Measurements from ENCODE around the gene FFAR4.

FFAR4 gene

DNA sequence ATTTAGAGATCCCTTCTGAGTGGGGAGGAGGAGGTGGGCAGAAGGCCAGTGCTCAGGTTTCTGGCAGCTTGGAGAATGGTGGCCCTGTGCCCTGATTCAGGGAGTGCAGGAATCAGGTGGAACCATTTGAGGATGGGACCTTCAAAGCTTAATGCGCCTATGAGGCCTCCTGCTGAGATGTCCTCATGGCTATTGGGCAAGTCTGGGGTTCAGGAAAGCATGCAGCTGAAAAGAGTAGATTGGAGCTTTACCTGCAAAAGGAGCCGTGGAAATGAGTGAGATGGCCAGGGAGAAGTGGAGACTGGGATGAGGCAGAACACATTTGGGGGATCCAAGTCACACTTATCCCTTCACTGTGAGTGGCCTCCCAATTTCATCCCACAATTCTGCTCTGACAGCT, 6.1 kb downstream of the FFAR4 start:
- no peak for DNase-seq (ENCODE audit: low read depth in 2 of 2)

DNA sequence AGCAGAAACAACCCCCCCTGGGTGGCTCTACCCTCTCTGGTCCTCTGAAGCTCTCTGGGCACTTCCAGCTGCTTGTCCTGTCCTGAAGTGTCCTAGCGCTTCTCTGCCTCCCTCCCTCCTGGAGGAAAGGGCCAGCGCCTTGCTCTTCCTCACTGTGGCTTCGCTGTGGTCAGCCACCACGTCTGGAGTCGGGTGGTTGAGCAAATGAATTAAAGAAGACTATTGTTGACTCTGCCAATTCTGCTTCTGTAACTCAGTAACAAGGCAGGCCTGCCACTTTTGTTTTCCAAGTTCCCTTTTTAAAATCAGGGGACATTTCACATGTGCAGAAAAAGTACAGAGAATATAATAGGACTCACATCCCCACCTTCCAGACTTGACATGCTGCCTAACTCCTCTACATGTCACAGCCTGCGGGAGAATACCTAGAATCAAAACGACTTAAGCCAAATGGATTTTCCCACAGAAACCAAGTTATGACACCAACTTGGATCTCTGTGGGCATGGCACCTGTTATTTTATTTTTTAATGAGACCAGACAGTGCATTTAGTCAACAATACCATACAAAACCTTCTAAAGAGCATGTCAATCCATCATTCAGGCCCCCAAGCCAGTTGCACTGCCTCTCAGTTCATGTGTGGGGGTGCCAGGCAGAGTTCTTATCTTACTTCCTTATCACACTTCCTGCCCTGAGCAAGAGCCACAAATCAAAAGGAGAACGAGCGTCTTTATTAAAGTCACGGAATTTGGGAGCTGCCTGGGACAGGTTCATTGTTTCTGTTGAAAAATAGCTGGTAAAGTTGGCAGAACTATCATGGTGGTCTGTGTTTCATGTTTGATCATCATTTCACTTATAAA, 6.8 kb downstream of the FFAR4 start:
- DNase-seq (ENCODE audit: low read depth in 2 of 2), result no peak

DNA sequence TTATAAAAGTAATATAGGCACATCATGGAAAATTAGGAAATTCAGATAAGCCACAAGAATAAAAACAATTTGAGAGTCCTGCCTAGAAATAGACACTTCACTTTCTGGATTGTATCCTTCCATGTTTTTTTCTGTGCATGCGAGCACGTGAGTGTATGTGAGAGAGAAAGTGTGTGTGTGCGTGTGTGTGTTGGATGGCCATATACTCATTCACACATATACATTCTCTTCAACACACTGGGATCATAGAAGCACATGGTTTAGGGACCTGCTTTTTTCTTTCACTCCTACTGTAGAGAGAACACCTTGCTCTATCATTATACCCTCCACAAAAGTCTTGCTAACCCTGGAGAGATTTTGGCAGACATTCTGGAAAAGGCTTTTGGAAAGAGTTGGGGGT, 7.5 kb downstream of the FFAR4 start:
- DNase-seq (ENCODE audit: low read depth in 2 of 2), result no peak

DNA sequence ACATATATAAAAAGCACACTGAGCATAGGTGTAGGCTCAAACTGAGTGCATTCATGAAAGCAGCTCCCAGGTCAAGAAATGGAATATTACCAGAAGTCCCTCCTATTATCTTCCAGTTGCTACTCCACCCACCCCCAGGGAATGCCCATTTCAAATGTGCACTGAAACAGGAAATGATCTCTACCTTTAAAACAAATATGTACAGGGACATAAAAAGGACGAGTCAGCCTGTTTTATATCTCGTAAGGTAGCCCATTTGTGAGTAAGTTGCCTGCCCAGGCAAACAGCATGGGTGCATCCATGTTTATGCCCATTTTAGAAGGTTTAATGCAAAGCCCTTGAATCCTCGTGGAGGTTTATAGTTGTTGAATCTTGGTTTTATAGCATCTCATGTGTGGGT, 10.4 kb downstream of the FFAR4 start:
- DNase-seq (ENCODE audit: low read depth in 2 of 2), result no peak

DNA sequence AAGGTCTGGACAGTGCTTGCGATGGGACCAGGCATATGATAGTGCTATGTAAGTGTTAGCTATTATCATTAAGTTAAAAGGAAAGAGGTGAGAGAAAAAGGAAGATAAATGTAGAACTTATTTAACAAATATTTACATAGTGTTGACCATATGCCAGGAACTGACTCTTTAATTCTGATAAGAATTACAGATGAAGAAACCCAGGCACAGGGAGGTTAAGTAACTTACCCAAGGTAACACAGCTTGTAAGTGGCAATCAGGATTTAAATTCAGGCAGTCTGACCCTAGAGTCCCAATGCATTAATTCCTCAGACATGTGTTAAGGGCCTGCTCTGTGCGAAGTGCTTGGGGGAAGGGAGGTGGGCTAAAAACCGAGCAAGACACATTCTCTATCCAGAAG, 11.1 kb downstream of the FFAR4 start:
- no peak for DNase-seq (ENCODE audit: low read depth in 2 of 2)

DNA sequence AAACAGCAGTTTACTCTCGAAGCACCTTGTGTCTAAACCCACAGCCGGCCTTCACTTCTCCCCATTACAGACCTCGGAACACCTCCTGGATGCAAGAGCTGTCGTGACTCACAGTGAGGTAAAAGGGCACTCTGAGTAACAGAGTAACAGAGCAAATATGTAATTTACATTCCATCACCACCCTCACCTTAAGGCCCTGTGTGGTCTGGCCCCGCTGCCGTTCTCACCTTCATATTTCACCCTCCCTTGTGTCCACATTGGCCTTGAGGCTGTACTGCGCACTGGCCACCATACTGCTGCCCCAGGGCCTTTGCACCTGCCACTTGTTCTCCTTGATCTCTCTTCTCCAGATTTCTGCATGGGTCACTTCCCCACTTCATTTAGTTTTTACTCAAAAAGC, 12.6 kb downstream of the FFAR4 start:
- no peak for DNase-seq (ENCODE audit: low read depth in 2 of 2)

DNA sequence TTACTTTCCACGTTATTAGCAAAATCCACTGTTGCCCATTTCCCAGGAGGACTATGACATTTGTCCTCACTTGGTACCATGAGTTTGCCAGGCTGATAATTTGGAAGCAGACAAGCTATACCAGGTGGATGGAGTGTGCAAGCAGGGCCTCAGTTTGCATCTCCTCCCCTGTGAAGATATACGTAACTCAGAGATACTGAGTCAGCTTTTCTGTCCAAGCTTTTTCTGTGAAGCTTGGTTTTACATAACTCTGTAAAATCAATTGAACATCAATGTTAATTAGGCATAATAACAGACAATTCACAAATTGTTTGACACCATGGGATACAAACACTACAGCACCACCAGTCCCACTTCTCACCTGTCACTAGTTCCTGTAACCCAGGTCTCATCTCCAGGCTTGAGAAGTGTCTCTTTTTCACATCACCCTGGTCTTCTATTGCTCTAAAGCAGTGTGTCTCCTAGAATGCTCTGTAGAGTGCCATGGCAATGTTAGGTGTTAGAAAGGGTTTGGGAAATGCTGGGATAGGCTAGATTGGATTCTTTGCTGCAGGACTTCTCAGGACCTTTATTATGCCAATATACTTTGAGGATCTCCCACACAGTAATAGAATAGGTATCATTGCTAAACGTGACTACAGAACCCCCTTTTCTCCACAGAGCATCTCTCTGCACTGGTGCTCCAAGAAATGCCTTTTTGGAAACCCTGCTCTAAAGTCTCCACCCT, 13.7 kb downstream of the FFAR4 start:
- no peak for DNase-seq (ENCODE audit: low read depth in 2 of 2)

DNA sequence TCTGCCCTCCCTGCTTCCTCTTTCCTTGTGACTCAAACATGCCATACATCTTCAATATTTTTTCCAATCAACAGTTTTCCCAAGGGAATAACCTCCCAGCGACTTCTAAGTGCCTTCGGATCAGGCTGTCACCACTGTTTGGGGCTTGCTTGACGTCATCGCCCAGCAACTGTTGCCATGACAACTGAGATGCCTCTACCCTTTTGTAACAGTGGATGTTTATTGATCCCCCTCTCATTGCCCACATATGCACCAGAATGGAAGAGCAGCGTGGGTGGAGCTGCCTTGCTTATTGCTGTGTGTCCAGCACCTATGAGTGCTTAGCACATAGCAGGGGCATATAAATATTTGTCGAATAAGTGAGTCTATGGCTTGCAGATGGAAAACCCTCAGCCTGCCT, 14.4 kb downstream of the FFAR4 start:
- DNase-seq (ENCODE audit: low read depth in 2 of 2), result no peak

DNA sequence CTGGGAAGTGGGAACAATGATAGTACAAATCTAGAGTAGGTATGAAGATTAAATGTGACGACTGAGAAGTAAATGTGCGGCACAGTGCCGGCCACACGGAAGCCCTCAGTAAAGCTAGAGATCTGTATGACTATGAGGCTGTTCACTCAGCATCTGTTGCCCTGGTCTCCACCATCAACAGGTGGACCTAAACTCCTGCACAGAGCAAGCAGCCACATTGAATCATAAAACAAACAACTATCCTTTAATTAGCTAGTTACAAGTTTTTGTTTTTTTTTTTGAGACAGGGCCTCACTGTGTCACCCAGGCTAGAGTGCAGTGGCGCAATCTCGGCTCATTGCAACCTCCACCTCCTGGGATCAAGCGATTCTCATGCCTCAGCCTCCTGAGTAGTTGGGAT, 18.0 kb downstream of the FFAR4 start:
- no peak for DNase-seq (ENCODE audit: low read depth in 2 of 2)

DNA sequence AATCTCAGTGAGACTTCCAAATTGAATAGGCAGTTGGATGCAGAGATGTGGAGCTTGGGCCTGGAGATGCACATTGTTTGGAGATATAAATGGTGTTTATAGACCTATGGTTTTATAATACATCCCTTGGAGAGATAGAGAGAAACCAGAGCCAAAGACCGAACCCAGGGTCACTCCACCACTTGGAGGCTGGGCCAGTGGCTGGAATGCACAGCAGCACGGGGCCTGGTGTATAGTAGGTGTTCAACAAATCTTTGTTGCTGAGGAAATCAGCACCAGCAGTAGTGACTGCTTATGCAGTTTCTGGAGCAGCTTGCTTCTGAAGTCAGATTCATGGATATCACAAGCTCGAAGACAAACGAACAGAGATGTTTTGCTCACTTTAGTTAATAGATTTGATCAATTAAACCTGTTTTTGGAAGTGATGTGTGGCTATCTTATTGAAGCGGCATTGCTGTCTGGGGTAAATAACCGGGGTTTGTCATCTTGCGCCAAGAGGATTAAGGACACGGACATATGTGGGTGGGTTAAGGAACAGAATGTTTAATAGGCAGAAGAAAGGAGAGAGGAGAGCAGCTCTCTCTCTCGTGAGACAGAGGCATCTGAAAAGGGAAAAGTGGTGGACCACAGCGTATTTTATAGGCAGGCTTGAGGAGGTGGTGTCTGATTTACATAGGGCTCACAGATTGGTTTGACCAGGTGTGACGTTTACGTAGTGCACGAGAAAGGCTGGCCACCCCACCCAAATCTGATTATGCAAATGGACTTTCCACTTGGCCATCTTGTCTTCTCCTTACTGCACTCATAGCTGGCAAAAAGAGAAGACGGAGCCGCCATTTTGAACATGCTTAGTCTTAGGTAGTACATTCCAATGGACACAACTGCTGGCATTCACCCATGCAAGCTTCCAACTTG, 23.4 kb downstream of the FFAR4 start:
- no peak for DNase-seq (ENCODE audit: low read depth in 2 of 2)

DNA sequence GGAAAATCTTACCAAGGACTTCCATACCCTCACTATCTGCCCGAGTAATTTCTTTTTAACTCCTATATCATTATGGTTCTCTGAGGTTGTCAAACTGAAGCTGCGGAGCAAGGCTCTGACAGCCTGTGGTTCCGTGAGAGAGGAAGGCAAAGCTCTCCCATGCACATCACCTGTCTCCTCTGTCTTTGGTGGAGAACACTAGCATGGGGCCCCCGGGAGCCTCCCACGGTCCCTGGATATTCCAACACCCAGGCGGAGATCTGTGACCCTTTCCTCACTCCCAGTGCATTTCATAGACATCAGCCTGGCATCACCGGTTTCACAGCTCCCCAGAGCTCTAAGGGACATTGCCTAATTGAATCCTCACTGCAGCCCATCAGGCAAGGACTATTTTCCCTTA, 24.2 kb downstream of the FFAR4 start:
- DNase-seq (ENCODE audit: low read depth in 2 of 2), result no peak

DNA sequence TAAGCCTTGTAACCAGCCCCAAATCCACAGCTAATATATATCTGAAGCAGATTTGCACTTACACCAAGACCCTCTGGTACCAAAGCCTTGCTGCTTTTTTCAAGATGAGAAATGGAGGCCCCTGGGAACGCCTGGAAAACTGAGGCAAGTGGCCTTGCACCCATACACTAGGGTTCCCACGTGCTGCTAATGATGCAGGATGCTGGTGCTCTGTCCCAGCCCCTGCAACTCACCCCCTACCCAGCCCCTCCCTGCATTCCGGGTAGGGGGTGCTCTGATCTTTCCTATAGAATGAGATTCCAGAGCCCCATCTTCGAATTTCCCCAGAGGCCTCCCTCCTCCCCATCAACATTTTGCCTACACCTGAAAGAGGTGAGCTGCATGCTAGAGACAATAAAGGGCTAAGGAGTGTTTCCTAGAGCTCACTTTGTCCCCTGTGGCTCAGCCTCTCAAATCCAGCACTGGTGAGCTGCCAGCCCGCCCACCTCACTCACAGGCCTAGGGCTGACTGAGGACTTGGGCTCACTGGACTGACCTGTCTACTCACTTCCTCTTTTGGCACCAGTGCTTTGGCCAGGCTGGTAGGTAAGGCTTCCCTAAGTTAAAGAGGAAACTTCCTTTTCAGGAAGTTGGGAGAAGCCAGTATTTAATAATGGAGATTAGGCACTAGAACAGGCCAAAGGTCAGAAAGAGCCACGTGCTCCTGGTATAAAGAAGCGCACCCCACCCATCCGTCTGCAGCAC, 24.8 kb downstream of the FFAR4 start:
- no peak for DNase-seq (ENCODE audit: low read depth in 2 of 2)

DNA sequence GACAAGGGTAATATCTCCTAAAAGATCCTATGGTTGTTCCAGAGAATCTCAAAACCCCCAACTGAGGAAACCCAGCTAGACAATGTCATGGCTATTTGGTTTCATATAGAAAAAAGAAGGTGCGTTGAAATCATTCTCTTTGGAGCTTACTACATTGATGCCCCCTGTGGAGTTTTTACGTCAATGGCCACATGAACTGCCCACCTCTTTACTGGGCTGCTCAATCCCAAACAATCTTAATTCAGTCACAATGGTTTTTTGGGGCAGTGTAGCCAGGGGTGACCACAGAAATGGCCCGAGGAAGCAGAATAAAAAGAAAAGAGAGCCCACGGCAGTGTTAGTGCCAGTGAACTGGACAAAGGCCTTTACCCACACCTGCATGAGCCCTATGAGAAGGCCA, 26.8 kb downstream of the FFAR4 start:
- DNase-seq (ENCODE audit: low read depth in 2 of 2), result no peak

DNA sequence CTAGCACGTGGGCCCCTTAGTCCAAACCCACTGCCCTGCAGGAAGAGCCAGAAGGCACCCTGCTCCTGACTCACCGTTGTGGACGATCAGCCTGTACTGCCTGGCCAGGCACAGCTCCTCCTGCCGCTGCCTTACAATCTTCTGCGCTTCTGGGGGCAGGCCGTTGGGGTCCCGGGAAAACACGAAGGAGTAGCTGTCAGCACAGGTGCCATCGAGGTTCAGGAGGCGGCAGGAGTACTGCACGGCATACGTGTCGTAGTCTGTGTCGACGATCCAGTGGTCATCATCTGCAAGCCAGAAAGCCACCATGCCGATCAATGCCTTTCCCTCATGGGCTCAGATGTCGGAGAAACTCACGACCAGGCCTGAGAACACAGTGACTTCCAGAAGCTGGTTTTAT, 27.3 kb downstream of the FFAR4 start:
- DNase-seq (ENCODE audit: low read depth in 2 of 2), result no peak

DNA sequence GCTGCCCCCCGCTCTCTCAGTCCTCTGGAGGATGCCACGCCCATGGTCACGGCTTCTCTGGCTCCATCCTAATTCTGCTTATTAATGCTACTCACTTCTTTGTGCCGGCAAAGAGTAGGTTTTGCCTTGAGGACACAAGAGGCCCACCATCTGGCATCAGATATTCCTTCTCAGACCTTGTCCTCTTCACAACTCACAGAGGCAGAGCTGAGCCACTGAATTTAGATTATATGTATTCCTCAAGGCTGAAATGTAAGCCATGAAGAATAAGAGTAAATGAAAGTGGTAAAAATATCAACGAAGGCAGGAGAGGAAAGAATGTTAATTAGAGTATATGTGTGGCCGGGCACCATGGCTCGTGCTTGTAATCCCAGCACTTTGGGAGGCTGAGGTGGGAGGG, 28.1 kb downstream of the FFAR4 start:
- no peak for DNase-seq (ENCODE audit: low read depth in 2 of 2)

DNA sequence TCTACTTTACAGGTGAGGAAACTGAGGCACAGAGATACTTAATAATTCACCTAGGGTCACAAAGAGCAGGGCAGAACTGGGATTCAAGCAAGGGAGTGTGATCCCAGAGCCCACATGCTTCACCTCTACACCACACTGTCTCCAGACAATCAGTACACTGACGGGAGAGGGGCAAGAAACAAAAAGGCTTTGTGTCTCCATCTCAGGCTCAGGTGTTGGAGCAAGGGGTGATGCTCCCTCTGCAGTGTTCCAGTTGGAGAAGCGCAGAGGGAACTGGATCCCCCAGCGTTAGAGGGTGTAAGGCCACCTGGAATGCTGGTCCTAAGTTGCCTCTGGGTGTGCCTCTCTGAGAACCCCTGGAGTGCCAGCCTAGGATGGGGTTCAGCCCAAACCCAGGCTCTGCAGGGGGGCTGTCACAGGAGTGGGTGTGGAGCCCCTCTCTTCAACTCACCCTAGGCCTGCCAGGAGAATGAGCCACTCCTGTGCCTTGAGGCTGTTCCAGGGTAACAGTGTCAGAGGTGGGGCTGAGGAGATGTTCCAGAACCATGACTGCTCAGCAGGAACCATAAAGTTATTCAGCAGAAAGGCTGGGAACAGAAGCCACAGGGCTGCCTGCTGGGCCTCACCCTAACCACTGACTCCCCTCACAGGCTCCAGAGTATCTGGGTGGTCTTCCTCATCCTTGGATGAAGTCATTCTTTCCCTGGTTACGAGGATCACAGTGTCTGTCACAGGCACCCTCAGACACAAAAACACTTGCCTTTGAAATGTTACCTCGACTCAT, 29.1 kb downstream of the FFAR4 start:
- DNase-seq (ENCODE audit: low read depth in 2 of 2), result no peak

DNA sequence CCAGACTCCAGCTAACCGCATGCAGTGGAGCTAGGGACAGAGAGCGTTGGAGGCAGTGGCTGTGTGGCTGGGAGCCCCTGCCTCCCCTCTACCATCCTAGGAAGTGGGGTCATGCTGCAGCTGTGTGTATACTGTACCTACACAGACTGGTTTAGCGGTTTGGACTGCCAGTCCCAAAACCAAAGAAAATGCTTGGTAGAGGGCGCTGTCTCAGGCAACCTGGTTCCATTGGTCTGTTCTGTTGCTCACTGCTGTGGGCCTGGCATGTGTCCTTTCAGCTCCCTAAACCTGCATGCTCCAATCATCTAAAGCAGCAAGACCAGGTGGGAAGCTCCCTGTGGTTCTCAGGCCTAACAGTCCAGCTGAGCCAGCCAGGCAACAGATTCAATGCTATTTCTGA, 30.1 kb downstream of the FFAR4 start:
- DNase-seq (ENCODE audit: low read depth in 2 of 2), result no peak

DNA sequence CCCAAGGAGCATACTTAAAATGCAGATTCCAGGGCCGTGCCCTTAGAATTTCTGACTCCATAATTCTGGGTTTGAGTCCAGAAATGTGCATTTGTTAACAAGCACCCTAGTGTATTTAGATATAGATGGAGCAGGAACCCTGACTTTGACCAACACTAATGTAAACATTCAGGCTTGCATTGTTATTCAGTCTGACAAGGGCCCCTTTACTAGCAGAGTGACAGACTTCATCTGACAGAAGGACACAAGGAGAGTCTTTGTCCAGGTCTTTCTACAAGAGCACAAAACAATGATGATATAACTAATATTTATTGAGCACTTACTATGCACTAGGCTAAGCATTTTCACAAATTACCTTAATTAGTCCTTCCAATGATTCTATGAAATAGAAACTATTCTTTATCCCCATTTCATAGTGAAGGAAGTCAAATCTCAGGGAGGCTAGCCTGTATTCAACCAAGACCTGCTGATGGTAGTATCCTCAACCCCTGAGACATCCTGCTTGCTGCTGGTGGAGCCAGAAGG, 30.7 kb downstream of the FFAR4 start:
- no peak for DNase-seq (ENCODE audit: low read depth in 2 of 2)

DNA sequence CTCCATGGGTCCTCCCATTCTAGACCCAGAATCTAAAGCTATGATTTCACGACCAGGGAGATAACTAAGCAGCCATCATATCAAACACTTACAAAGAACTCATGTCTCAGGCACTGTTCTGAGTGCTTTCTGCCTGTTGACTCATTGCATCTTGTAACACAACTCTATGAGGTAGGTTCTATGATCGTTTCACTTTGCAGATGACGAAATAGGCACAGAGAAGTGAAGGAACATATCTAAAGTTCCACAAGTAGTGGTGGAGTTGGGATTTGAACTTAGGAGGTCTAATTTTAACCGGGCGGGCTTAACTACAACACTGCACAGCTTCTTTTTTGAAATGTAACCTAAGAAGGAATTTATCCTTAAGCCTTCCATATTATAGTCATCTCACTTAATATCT, 31.7 kb downstream of the FFAR4 start:
- no peak for DNase-seq (ENCODE audit: low read depth in 2 of 2)

DNA sequence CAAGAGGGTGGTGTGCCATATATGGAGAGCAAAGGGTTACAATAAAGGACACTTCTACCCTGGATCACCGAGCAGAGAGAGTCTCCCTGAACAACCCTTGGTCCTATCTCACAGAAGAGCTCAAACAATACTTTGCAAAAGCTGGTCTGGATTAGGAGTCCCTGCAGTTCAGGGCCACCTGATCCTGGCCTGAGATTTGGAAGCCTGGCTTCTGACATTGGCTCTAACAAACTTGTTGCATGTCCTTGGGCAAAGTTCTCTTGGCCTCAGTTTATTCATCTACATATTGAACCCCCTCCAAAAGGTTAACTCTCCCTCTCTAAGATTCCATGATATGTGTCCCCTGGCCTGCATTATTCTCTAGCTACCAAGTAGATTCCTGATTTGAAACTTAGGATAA, 32.9 kb downstream of the FFAR4 start:
- no peak for DNase-seq (ENCODE audit: low read depth in 2 of 2)

DNA sequence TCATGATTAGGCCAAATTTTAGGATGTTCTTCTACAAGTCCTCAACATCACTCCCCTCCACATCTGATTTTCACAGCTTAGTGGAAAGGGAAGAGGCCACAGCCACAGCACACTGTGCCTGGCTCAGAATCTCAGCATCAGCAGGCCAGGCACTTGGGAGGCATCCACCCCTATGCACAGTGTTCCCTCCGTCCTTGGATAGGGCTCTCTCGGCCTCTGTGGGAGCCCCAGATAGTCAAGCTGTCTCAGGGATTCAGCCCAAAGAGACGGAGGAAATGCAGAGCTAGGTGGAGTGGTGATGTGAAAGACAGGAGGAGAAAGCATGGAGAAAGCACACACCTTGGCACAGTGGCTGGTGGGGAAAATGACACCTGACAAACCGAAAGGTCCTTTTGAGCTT, 33.3 kb downstream of the FFAR4 start:
- no peak for DNase-seq (ENCODE audit: low read depth in 2 of 2)
